NCI-H2107 treated with DMSO at 0.1 percent for 48 hours (cell line): ENCODE data around the gene C13orf46.
"Not testable (repeated sequence)": the region's sequence is repeated elsewhere in the genome, so short reads cannot be mapped to it uniquely, and the experiment has no call there.

Source experiments
- DNase-seq: peaks from one replicate; lab custom pipeline; 2025; ENCODE audit not compliant: unreplicated experiment; lab: John Stamatoyannopoulos, UW

The C13orf46 gene

DNA sequence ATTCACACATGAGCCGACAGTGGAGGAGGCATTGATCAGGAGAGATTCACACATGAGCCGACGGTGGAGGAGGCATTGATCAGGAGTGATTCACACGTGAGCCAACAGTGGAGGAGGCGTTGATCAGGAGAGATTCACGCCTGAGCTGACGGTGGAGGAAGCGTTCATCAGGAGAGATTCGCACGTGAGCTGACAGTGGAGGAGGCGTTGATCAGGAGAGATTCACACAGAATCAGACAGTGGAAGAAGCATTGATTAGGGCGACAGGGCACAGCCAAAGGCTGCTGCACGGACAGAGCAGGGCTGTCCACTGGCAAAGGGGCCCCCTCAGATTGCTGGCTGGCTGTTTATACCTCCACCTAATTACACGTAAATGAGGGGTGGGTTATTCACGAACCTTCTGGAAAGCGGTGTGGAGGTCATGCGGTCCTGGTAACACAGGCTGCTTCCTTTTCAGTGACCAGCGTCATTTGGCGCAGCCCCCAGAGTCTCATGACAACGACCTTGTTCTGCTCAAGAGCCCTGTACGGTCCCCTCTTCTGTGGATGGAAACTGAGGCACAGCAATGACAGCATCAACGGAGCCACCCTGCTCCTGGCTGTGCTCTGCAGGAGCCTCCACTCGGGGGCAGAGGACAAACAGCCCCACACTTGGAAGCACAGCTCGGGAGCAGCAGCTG lies 59.4 kb downstream of the C13orf46 start:
- DNase-seq = no peak

DNA sequence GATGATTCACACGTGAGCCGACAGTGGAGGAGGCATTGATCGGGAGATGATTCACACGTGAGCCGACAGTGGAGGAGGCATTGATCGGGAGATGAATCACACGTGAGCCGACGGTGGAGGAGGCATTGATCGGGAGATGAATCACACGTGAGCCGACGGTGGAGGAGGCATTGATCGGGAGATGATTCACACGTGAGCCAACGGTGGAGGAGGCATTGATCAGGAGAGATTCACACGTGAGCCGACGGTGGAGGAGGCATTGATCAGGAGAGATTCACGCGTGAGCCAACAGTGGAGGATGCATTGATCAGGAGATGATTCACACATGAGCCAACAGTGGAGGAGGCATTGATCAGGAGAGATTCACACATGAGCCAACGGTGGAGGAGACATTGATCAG lies 60.0 kb downstream of the C13orf46 start:
- not testable (repeated sequence) for DNase-seq

DNA sequence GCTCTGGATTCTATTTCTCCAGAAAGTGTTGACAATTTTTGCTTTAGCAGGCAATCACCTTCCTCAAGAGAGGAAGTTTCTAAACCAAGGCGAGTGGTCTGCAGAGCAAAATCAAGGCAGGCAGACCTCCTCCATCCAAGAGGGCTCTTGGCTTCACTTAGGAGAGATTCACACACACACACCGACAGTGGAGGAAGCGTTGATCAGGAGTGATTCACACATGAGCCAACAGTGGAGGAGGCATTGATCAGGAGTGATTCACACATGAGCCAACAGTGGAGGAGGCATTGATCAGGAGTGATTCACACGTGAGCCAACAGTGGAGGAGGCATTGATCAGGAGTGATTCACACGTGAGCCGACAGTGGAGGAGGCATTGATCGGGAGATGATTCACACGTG lies 60.5 kb downstream of the C13orf46 start:
- DNase-seq = not testable (repeated sequence)

DNA sequence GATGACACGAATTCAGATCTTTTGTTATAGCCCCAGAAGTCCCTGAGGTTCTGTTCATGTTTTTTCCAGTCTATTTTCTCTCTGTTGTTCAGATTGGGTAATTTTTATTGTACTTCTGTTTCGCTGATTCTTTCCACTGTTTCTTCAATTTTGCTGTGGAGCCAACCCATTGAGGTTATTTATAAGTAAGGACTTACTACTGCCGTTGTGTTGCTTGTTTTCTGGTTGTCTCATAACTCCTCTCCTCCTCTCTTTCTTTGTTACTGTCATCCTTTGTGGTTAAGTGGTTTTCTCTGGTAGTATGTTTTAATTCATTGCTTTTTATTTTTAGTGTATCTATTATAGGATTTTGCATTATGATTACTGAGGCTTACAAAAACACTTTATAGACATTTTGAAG lies 61.3 kb downstream of the C13orf46 start:
- DNase-seq = no peak

DNA sequence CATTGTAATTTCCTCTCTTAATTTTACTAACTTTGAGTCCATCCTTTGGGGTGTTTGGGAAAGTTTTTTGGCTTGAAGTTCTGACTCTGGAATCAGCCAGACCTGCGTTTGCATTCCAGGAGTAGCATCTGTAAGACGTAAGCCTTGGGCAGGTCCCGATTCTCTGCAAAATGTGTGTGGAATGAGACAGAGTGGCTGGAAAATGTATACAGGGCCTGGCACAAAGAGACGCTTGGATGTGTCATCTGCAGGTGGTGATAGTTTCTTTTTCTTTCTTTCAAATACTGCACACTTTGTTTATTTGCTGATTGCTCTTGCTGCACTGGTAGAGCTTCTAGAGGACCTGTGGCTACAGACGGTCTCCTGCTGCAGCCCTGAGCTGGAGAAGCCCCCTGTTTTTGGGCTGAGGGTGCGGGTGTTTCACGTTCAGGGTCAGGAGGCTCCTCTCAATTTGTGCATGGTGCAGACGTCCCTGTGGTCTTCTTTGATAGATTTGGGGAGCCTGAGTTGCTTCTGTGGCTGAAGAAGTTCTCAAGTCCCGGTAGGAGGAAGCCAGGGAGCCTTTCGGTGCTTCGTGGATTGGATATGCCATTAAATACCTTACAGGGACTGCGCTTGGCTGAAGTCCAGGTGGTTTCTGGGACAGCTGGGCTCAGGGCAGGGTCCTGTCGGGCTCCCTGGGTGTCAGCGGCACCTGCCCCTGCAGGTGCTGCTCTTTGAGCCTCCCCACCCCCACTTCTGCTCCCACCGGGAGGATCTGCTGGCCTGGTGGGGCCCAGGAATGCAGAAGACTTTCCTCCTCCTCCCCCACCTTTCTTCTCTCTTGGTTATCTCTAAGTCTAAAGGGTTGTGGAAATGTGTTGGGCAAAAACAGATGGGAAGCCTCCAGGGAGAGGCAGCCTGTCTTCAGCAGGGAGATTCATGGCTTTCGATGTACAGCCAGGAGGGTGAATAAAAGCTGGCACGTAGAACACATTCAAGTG lies 66.0 kb downstream of the C13orf46 start:
- peak; percentile 80 for DNase-seq

DNA sequence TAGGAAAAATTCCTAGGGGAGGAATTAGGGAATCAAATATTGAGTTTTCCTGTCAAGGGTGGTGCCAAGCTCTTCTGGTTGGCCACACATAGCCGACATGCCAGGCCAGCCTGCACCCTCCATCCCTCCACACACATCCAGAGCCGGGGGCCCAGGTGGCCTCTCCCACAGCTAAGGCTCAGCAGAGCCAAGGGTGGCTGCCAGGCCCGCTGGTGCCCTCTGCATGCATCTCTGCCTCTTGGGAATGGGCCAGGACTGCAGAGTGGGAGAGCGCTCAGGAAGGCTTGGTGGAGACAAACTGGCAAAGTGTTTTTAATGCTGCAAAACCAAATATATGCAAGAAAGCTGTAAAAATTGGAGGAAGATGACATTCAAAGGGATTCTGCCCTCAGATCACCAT lies 67.3 kb downstream of the C13orf46 start:
- peak; percentile 36 for DNase-seq

DNA sequence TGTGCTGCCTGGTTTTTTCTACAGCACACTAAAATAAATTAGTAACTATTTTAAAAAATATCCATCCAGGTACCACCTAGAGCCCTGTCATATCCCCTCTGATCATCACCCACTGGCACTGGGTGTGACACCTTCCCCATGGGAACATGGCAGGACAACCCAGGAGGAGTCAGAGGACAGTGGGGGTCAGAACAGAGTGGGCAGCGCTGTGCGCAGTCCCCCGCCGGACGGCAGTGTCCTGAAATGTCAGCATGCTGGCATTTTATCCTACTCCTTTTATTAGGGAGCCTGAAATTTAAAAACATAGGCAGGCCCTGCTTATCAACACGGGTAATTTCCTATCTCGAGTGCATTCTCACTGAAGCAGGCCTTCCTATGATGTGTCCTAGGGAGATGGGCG lies 67.9 kb downstream of the C13orf46 start:
- DNase-seq = no peak

DNA sequence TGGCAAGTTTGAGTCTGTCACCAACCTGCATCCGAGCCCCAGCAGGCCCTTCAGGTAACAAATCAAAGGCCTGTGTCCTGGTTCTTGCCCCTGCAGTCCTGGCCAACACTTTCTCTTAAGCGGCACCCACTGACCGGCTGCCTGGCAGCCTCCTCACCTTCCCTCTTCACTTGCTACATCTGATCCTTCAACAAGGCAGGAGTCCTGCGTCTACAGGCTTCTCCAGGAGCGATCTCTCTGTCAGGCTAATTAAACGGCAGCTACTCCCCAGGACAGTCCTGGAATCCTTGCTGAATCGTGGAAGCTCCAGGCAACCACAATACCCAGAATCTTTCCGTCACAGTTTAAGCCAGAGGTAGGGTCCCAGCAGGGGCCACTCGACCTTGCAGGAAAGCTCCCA lies 68.9 kb downstream of the C13orf46 start:
- DNase-seq = no peak

DNA sequence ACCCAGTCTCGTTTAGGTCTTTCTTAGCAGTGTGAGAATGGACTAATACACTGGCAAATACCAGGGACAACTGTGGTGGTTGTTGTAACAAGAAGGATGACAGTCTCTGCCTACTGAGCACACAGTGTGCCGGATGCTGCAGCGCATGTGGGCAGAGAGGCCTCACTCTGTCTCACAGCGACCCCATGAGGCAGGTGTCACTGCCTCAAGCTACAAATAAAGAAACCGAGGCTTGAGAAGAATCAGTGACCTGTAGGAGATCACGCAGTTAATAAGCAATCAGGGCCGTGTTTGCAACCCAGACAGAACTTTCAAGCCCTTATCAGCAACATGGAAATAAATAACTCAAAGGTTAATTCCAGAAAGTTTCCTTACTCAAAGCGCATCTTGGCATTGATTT lies 69.5 kb downstream of the C13orf46 start:
- no peak for DNase-seq

DNA sequence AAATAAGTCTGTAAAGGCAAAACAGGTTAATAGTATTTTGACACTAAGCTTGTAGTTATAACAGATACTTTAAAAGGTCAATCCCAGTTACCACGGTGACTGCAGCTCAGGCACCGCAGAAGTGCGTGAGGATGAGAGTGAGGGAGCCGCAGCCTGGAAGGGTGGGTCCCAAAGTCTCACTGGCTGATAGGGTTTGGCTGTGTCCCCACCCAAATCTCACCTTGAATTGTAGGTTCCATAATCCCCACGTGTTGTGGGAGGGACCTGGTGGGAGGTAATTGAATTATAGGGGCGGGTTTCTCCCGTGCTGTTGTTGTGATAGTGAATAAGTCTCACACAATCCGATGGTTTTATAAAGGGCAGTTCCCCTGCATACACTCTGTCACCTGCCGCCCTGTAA lies 70.0 kb downstream of the C13orf46 start:
- DNase-seq = no peak
